ENCODE results near the gene ETFRF1.

Gene ETFRF1

GRCh38 chr12:25195056-25195971 lies at the start of gene ETFRF1, which contains the start of gene DNAI7:
Gene ETFRF1 (plus strand): TSS chr12:25195237. CDS start chr12:25203957, 8,720 bp downstream.
Gene DNAI7 (minus strand): TSS chr12:25195160. CDS start chr12:25195078, 82 bp downstream.
- Histone ChIP-seq H3K4me1 (ENCODE audit: control insufficient read depth, insufficient read depth, low read length) (peaks cover 16% of the 10 kb centered on the region), H3K4me3 (ENCODE audit: low read length) (peak within 1 kb of the TSS; percentile 93), H3K9me3 (ENCODE audit: control insufficient read depth, low read length) (no peaks in the 10 kb centered on the region), H3K9ac (ENCODE audit: low read length) (peak within 1 kb of the TSS; percentile 94), H3K27me3 (replicated peaks; ENCODE audit: control insufficient read depth, insufficient read depth, low read length) (no peaks in the 10 kb centered on the region), H3K36me3 (ENCODE audit: control insufficient read depth, insufficient read depth, low read length, severe bottlenecking) (no peaks in the 10 kb centered on the region)
- DNase-seq (ENCODE audit: low read depth), result peak; percentile 99

GRCh38 chr12:25146686-25147085 lies 48.4 kb upstream of the ETFRF1 start:
- peaks cover 1% of the 10 kb centered on the region for H3K4me1 ChIP-seq (ENCODE audit: control insufficient read depth, insufficient read depth, low read length)
- H3K36me3 ChIP-seq (ENCODE audit: control insufficient read depth, insufficient read depth, low read length, severe bottlenecking), result no peaks in the 10 kb centered on the region
- no peak overlapping the region for H3K4me3 ChIP-seq (ENCODE audit: low read length)
- no peak overlapping the region for H3K9ac ChIP-seq (ENCODE audit: low read length)
- H3K9me3 ChIP-seq (ENCODE audit: control insufficient read depth, low read length), result no peaks in the 10 kb centered on the region
- no peaks in the 10 kb centered on the region for H3K27me3 ChIP-seq (replicated peaks; ENCODE audit: control insufficient read depth, insufficient read depth, low read length)
- DNase-seq (ENCODE audit: low read depth), result no peak

GRCh38 chr12:25151476-25151875 lies 43.6 kb upstream of the ETFRF1 start:
- Histone ChIP-seq H3K4me1 (ENCODE audit: control insufficient read depth, insufficient read depth, low read length) (peaks cover 15% of the 10 kb centered on the region), H3K4me3 (ENCODE audit: low read length) (no peak overlapping the region), H3K9me3 (ENCODE audit: control insufficient read depth, low read length) (no peaks in the 10 kb centered on the region), H3K27me3 (replicated peaks; ENCODE audit: control insufficient read depth, insufficient read depth, low read length) (no peaks in the 10 kb centered on the region), H3K9ac (ENCODE audit: low read length) (no peak overlapping the region), H3K36me3 (ENCODE audit: control insufficient read depth, insufficient read depth, low read length, severe bottlenecking) (no peaks in the 10 kb centered on the region)
- DNase-seq (ENCODE audit: low read depth), result peak; percentile 94

DNA sequence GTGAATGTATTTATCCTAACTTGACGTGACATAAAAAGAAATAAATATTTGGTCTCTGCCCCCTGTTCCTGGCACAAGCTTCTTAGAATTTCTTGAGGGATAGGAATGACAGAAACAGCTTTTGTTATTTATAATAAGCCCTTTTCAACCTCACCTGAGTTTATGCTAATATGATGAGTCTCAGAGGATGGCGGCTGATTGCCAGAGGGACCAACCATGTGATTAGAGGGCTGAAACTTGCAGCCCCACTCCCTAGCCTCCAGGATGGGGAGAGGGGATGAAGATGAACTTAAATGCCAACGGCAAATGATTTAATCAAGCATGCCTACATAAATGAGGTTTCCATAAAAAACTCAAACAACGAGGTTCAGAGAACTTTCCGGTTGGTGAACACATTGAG lies 43.0 kb upstream of the ETFRF1 start:
- DNase-seq (ENCODE audit: low read depth), result no peak
- no peaks in the 10 kb centered on the region for H3K27me3 ChIP-seq (replicated peaks; ENCODE audit: control insufficient read depth, insufficient read depth, low read length)
- H3K9me3 ChIP-seq (ENCODE audit: control insufficient read depth, low read length), result no peaks in the 10 kb centered on the region
- H3K36me3 ChIP-seq (ENCODE audit: control insufficient read depth, insufficient read depth, low read length, severe bottlenecking), result no peaks in the 10 kb centered on the region
- no peak overlapping the region for H3K9ac ChIP-seq (ENCODE audit: low read length)
- peaks cover 15% of the 10 kb centered on the region for H3K4me1 ChIP-seq (ENCODE audit: control insufficient read depth, insufficient read depth, low read length)
- no peak overlapping the region for H3K4me3 ChIP-seq (ENCODE audit: low read length)

DNA sequence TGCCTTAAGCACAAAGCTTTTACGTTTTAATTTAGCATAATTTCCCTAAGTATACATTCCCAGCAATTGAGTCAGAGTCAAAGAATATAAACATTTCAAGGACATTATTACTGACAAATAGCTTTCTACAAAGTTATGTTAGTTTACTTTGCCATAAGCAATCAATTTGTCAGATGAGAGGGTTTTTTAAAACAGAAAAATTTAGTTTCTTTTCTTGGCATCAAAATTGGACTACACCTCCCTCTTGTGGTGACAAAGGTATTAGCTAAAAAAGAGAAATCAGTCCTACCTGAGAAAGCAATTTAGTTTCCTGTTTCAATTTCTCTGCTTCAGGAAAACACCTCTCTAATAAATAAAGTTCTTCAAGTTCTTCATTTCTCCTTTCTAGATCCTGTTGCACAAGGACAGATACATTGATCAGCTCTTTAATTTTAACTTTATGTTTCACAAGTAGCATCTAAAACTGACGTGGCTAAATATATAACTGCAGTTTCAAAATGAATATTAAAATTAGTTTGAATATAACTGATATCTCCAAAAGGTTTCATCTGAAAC lies 39.9 kb upstream of the ETFRF1 start:
- Histone ChIP-seq H3K9ac (ENCODE audit: low read length) (no peak overlapping the region), H3K27me3 (replicated peaks; ENCODE audit: control insufficient read depth, insufficient read depth, low read length) (no peaks in the 10 kb centered on the region)
- DNase-seq (ENCODE audit: low read depth), result peak; percentile 84

DNA sequence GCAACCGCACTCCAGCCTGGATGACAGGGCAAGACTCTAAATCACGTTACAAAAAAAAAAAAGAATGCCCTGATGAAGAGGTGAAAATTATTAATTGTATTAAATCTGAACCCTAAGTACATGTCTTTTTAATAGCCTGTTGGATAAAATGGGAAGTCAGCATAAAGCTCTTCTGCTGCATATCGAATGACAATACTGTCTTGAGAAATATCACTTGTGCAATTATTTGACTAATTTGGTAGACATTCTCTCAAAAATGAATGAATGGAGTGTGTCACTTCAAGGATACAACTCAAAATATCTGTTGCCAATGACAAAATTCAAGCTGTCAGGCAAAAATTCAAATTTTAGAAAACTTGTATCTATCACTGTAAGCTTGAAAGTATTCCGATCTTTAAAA lies 39.0 kb upstream of the ETFRF1 start:
- peaks cover 15% of the 10 kb centered on the region for H3K4me1 ChIP-seq (ENCODE audit: control insufficient read depth, insufficient read depth, low read length)
- DNase-seq (ENCODE audit: low read depth), result peak; percentile 14
- no peaks in the 10 kb centered on the region for H3K27me3 ChIP-seq (replicated peaks; ENCODE audit: control insufficient read depth, insufficient read depth, low read length)
- no peaks in the 10 kb centered on the region for H3K9me3 ChIP-seq (ENCODE audit: control insufficient read depth, low read length)
- H3K9ac ChIP-seq (ENCODE audit: low read length), result no peak overlapping the region
- H3K4me3 ChIP-seq (ENCODE audit: low read length), result no peak overlapping the region
- no peaks in the 10 kb centered on the region for H3K36me3 ChIP-seq (ENCODE audit: control insufficient read depth, insufficient read depth, low read length, severe bottlenecking)

More for the DNA sequence above, 39.9 kb upstream of the ETFRF1 start:
- Histone ChIP-seq H3K4me3 (ENCODE audit: low read length) (no peak overlapping the region), H3K36me3 (ENCODE audit: control insufficient read depth, insufficient read depth, low read length, severe bottlenecking) (no peaks in the 10 kb centered on the region), H3K9me3 (ENCODE audit: control insufficient read depth, low read length) (no peaks in the 10 kb centered on the region), H3K4me1 (ENCODE audit: control insufficient read depth, insufficient read depth, low read length) (peaks cover 15% of the 10 kb centered on the region)

DNA sequence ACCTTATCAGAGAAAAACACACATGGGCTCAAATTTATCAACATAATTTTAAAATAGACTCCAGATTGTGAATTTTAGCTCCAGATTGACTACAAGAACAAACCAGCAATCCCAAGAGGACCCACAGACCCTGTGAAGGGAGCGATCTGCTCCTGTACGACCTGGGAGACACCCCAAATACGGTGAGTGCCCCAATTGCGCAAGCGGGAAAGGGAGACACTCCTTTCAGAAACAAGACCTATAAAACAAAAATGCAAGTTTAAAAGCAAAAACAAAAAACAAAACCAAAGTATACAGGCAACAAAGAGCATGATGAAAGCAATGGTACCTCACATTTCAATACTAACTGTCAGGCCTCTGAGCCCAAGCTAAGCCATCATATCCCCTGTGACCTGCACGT lies 32.2 kb upstream of the ETFRF1 start:
- DNase-seq (ENCODE audit: low read depth), result no peak
- H3K4me1 ChIP-seq (ENCODE audit: control insufficient read depth, insufficient read depth, low read length), result no peaks in the 10 kb centered on the region
- no peak overlapping the region for H3K9ac ChIP-seq (ENCODE audit: low read length)
- no peaks in the 10 kb centered on the region for H3K36me3 ChIP-seq (ENCODE audit: control insufficient read depth, insufficient read depth, low read length, severe bottlenecking)
- H3K9me3 ChIP-seq (ENCODE audit: control insufficient read depth, low read length), result no peaks in the 10 kb centered on the region
- no peak overlapping the region for H3K4me3 ChIP-seq (ENCODE audit: low read length)
- no peaks in the 10 kb centered on the region for H3K27me3 ChIP-seq (replicated peaks; ENCODE audit: control insufficient read depth, insufficient read depth, low read length)

GRCh38 chr12:25182765-25183164 lies 12.3 kb upstream of the ETFRF1 start:
- Histone ChIP-seq H3K9me3 (ENCODE audit: control insufficient read depth, low read length) (peaks cover 11% of the 10 kb centered on the region), H3K9ac (ENCODE audit: low read length) (no peak overlapping the region), H3K4me1 (ENCODE audit: control insufficient read depth, insufficient read depth, low read length) (peaks cover 4% of the 10 kb centered on the region), H3K27me3 (replicated peaks; ENCODE audit: control insufficient read depth, insufficient read depth, low read length) (no peaks in the 10 kb centered on the region), H3K4me3 (ENCODE audit: low read length) (no peak overlapping the region), H3K36me3 (ENCODE audit: control insufficient read depth, insufficient read depth, low read length, severe bottlenecking) (no peaks in the 10 kb centered on the region)
- no peak for DNase-seq (ENCODE audit: low read depth)

- Histone ChIP-seq H3K9me3 (ENCODE audit: control insufficient read depth, low read length) (peaks cover 11% of the 10 kb centered on the region), H3K9ac (ENCODE audit: low read length) (no peak overlapping the region), H3K4me3 (ENCODE audit: low read length) (no peak overlapping the region), H3K4me1 (ENCODE audit: control insufficient read depth, insufficient read depth, low read length) (peaks cover 5% of the 10 kb centered on the region), H3K27me3 (replicated peaks; ENCODE audit: control insufficient read depth, insufficient read depth, low read length) (no peaks in the 10 kb centered on the region), H3K36me3 (ENCODE audit: control insufficient read depth, insufficient read depth, low read length, severe bottlenecking) (no peaks in the 10 kb centered on the region)
- DNase-seq (ENCODE audit: low read depth), result no peak
These were observed 10.9 kb upstream of the ETFRF1 start for GRCh38 chr12:25184132-25184531.

GRCh38 chr12:25186038-25186787 lies 8.8 kb upstream of the ETFRF1 start:
- DNase-seq (ENCODE audit: low read depth), result no peak
- peaks cover 7% of the 10 kb centered on the region for H3K4me1 ChIP-seq (ENCODE audit: control insufficient read depth, insufficient read depth, low read length)
- H3K36me3 ChIP-seq (ENCODE audit: control insufficient read depth, insufficient read depth, low read length, severe bottlenecking), result no peaks in the 10 kb centered on the region
- no peaks in the 10 kb centered on the region for H3K27me3 ChIP-seq (replicated peaks; ENCODE audit: control insufficient read depth, insufficient read depth, low read length)
- H3K9me3 ChIP-seq (ENCODE audit: control insufficient read depth, low read length), result no peaks in the 10 kb centered on the region
- H3K9ac ChIP-seq (ENCODE audit: low read length), result no peak overlapping the region
- no peak overlapping the region for H3K4me3 ChIP-seq (ENCODE audit: low read length)

- Histone ChIP-seq H3K4me1 (ENCODE audit: control insufficient read depth, insufficient read depth, low read length) (peaks cover 7% of the 10 kb centered on the region), H3K36me3 (ENCODE audit: control insufficient read depth, insufficient read depth, low read length, severe bottlenecking) (no peaks in the 10 kb centered on the region), H3K4me3 (ENCODE audit: low read length) (no peak overlapping the region), H3K9me3 (ENCODE audit: control insufficient read depth, low read length) (no peaks in the 10 kb centered on the region), H3K9ac (ENCODE audit: low read length) (no peak overlapping the region), H3K27me3 (replicated peaks; ENCODE audit: control insufficient read depth, insufficient read depth, low read length) (no peaks in the 10 kb centered on the region)
- DNase-seq (ENCODE audit: low read depth), result no peak
These were observed 8.1 kb upstream of the ETFRF1 start for GRCh38 chr12:25186788-25187402.
